HPDE6-E6E7 (cell line): ENCODE results near the gene SLC9A8.

Experiments
- DNase-seq: peaks from one replicate; pipeline ENCODE4 v3.0.0; 2011; ENCODE audit warnings: missing footprints; ENCODE audit errors: extremely low spot score

SLC9A8 gene

GRCh38 chr20:49813305-49813974 is 812 bp downstream of the SLC9A8 start:
- DNase-seq: no peak

GRCh38 chr20:49814057-49814694 is 1.5 kb downstream of the SLC9A8 start:
- no peak for DNase-seq

GRCh38 chr20:49818816-49819215 is 6.2 kb downstream of the SLC9A8 start:
- no peak for DNase-seq

GRCh38 chr20:49819702-49820101 is 7.1 kb downstream of the SLC9A8 start:
- no peak for DNase-seq

GRCh38 chr20:49821381-49821780 is 8.8 kb downstream of the SLC9A8 start:
- no peak for DNase-seq

- no peak for DNase-seq
Observed at GRCh38 chr20:49821870-49822331, 9.3 kb downstream of the SLC9A8 start.

DNA sequence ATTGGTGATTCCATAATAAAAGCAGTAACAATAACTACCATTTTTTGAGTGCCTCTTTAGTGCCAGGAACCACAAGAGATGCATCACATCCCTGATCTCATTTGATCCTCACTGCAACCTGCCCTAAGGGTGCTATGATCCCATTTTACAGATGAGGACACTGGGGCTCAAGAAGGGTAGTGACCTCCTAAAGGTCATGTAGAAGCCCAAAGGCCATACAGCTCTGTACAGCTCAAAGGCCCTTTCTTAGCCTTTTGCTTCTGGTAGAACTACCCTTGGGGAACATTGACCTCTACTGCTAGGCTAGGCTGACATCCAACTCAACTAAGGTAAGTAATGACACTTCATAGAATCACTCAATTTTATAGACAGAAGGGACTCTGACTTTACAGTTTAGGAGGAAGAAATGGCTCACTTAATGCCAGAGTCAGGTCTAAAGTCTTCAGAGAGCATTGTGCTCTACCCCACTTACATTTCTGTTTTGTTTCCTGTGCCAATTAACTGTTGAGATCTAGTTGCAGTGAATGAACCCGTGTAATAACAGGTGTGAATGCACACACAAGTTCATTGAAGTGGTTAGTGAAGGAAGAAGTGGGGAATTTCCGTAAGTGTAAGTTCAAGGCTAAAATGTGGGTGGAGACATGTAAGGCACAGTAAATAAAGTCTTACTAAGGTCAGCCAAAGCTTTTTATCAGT is 10.7 kb downstream of the SLC9A8 start:
- no peak for DNase-seq

DNA sequence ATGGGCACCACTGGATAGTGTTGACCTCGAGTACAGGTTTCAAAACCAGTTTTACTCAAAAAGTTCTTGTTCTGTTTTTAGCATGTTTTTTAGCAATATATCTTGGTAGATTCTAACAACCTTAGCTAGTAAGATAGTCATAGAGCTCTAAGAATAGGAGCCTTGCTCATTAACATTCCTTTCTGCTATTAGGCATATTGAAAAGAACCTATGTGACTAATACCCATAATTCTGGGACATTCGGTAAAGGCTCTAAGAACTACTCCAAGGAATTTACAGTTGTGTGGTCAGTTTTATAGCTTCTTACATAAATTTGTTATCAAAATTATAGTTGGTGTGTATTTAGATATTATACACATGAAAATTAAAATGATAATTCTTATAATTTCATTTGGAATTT is 11.6 kb downstream of the SLC9A8 start:
- DNase-seq: no peak

- no peak for DNase-seq
Observed at GRCh38 chr20:49825521-49826033, 12.9 kb downstream of the SLC9A8 start.

- no peak for DNase-seq
Observed at GRCh38 chr20:49831022-49831769, 18.6 kb downstream of the SLC9A8 start.

DNA sequence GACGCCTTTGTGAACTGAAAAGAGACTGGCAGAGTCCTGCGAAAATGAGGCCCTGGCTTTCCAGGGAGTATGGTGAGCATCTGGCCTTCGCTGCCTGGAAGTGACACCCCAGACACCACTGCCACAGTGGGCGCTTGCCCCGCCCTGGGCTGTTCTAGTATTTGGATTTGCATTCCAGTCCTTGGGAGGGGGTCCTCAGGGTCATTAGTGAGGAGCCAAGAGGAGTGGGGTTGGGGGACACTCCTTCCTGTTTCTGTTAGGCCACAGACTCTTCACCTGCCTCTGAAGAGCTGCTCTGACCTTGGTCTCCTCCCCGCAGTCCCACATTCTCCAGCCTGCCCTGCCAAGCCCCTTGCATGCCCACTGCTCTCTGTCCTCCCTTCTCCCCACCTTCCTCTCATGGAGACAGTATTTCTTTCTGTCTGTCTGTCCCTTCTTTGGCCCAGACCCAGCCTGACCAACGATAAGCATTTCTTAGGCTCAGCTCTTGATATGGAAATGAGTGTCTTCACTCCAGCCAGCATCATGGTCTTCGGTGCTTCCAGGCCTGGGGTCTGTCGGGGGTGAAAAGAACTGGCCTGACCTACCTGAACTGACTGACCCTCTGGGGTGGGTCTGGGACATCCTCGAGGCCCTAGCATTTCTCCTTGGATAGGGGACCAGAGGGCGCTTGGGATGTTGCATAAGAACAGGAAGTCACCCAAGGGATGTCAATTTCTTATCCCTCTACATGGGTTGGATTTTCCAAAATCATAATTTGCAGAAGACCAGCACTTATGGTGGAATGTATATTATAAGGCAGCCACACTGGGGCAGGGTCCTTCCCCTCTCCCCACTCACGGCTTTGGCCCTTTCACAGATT is 19.4 kb downstream of the SLC9A8 start:
- no peak for DNase-seq

- no peak for DNase-seq
Observed at GRCh38 chr20:49832632-49833327, 20.2 kb downstream of the SLC9A8 start.

DNA sequence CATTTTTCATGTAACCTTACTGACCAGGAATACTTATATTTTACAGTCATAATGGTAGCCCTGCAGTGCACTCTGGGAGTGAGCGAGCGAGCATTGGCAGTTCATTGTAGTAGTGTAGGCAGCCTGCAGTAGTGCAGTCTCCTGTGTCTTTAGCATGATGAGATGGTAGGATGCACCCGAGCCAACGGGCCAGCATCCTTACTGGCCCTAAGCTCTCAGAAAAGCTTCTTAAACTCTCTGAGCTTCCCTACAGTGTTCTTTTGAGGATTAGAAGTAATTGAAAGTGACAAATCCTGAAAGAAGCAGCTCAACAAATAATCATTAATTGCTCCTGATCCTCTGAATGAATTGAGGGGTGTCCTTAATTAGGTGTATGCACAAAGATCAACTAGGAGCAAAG is 20.9 kb downstream of the SLC9A8 start:
- no peak for DNase-seq

- no peak for DNase-seq
Observed at GRCh38 chr20:49835031-49835430, 22.4 kb downstream of the SLC9A8 start.

- no peak for DNase-seq
Observed at GRCh38 chr20:49838546-49838945, 25.9 kb downstream of the SLC9A8 start.

DNA sequence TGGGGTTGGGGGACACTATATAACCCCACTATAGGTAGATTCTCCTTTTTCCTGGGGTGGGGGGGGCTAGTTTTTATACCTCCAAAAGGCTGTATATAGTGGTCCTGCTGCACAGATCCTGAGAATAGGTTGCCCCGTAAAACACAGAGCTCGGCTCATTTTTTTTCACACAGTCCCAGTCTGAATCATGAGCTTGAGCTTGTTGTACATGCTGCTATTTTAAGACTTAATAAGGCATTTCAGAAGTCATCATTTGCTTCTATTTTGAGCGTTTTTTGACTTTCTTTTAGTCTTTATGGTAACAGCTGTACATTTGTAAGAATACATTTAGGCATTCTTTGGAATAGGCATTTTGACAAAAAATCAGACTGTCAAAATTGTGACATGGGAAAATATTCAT is 30.5 kb downstream of the SLC9A8 start:
- no peak for DNase-seq

DNA sequence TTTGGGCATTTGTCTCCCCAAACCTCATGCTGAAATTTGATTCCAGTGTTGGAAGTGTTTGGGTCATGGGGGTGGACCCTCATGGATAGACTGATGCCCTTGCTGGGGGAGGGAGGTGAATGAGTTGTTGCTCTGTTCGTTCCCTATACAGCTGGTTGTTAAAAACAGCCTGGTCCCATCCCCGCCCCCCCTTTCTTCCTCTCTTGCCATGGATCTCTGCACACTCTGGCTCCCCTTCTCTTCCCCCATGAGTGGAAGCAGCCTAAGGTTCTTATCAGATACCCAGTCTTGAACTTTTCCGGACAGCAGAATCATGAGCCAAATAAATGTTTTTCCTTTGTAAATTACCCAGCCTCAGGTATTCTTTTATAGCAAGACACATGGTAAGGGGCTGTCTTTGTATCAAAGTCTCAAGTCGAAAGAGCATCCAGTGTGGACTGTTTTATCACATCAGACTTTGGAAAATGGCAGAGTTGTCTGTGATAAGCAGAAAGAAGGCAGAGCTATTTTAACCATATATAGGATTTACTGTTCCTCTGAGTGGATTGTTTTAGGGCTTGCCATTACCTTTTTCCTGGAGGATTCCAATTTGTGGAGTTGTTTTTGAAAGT is 31.2 kb downstream of the SLC9A8 start:
- no peak for DNase-seq

GRCh38 chr20:49845060-49845459 is 32.4 kb downstream of the SLC9A8 start:
- no peak for DNase-seq

DNA sequence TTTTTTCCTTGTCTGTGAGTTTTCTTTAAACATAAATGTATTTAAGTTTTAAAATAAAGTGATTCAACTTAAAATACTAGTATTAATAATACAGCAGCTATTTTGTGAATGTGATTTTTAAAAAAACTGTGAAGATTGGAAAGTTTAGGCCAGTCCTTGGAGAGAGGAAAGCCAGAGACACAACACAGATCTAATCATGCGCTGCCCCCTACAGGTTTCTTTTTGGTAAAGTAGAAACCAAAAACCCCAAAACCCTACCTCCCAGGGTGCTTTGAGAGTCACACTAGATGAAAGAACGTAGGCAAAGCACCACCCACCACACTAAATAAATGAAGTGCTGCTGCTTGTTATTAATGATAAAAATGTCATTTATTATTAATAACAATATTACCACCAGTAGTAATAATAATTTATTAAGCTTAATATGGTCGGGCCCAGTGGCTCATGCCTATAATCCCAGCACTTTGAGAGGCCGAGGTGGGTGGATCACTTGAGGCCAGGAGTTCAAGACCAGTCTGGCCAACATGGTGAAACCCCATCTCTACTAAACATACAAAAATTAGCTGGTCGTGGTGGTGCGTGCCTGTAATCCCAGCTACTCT is 33.7 kb downstream of the SLC9A8 start:
- peak; percentile 64 for DNase-seq
